H9 (cell line): ENCODE data around the gene AFG1L. TPM values are rescaled to one million over a fixed set of nuclear protein-coding genes. Genes with fewer than 3 reads are reported as not detected.
"Not testable (repeated sequence)": the region's sequence is repeated elsewhere in the genome, so short reads cannot be mapped to it uniquely, and the experiment has no call there.

ENCODE experiments used
- DNase-seq: peaks from one replicate; pipeline ENCODE4 v3.0.0-alpha.2; 2017
- H2AFZ ChIP-seq: one replicate; pipeline ENCODE4 v1.6.1; 2013; ENCODE audit warnings: mild to moderate bottlenecking, low read length, control low read depth, moderate library complexity
- H2AK5ac ChIP-seq: 2 replicates; pipeline ENCODE4 v1.6.1; 2013; ENCODE audit warnings: low read length, control low read depth, mixed read lengths; ENCODE audit not compliant: insufficient read length
- H2BK120ac ChIP-seq: one replicate; pipeline ENCODE4 v1.6.1; 2013; ENCODE audit warnings: low read depth, mild to moderate bottlenecking, low read length, control low read depth, inconsistent platforms; ENCODE audit not compliant: poor library complexity, severe bottlenecking
- H2BK12ac ChIP-seq: 2 replicates; pipeline ENCODE4 v1.6.1; 2013; ENCODE audit warnings: low read length, control low read depth, mixed read lengths, low read depth; ENCODE audit not compliant: insufficient read length
- H2BK15ac ChIP-seq: 2 replicates; pipeline ENCODE4 v1.6.1; 2013; ENCODE audit warnings: low read depth, low read length, control low read depth
- H2BK20ac ChIP-seq: one replicate; pipeline ENCODE4 v1.6.1; 2013; ENCODE audit warnings: low read depth, mild to moderate bottlenecking, low read length, control low read depth, inconsistent platforms; ENCODE audit not compliant: poor library complexity, severe bottlenecking
- H2BK5ac ChIP-seq: 2 replicates; pipeline ENCODE4 v1.6.1; 2013; ENCODE audit warnings: low read length, control low read depth, mixed read lengths; ENCODE audit not compliant: insufficient read length
- H3K14ac ChIP-seq: 2 replicates; pipeline ENCODE4 v1.6.1; 2013; ENCODE audit warnings: low read length, control low read depth; ENCODE audit not compliant: insufficient read depth
- H3K18ac ChIP-seq: 2 replicates; pipeline ENCODE4 v1.6.1; 2013; ENCODE audit warnings: low read depth, mild to moderate bottlenecking, mixed read lengths, low read length, control low read depth; ENCODE audit not compliant: insufficient read length
- H3K23ac ChIP-seq: 2 replicates; pipeline ENCODE4 v1.6.1; 2013; ENCODE audit warnings: low read length, control low read depth, mixed read lengths, low read depth; ENCODE audit not compliant: insufficient read length
- H3K23me2 ChIP-seq: 2 replicates; pipeline ENCODE4 v1.6.1; 2013; ENCODE audit warnings: low read depth, mild to moderate bottlenecking, mixed read lengths, low read length, control low read depth; ENCODE audit not compliant: insufficient read length, poor library complexity, severe bottlenecking
- H3K27ac ChIP-seq: 2 replicates; pipeline ENCODE4 v1.5.1; 2013; ENCODE audit warnings: low read length, control low read depth, mixed read lengths, low read depth; ENCODE audit not compliant: insufficient read length
- H3K27me3 ChIP-seq: 2 replicates; pipeline ENCODE4 v1.6.1; 2013; ENCODE audit warnings: low read length, control low read depth, inconsistent platforms; ENCODE audit not compliant: insufficient read depth
- H3K4ac ChIP-seq: 2 replicates; pipeline ENCODE4 v1.6.1; 2013; ENCODE audit warnings: low read depth, mild to moderate bottlenecking, control low read depth, inconsistent platforms, low read length, moderate library complexity
- H3K4me1 ChIP-seq: 2 replicates; pipeline ENCODE4 v1.6.1; 2013; ENCODE audit warnings: low read length, control low read depth, inconsistent platforms; ENCODE audit not compliant: insufficient read depth
- H3K4me2 ChIP-seq: 2 replicates; pipeline ENCODE4 v1.6.1; 2013; ENCODE audit warnings: low read length, control low read depth, mixed read lengths; ENCODE audit not compliant: insufficient read length, insufficient read depth
- H3K56ac ChIP-seq: 2 replicates; pipeline ENCODE4 v1.6.1; 2013; ENCODE audit warnings: low read depth, mild to moderate bottlenecking, mixed read lengths, low read length, control low read depth; ENCODE audit not compliant: insufficient read length
- H3K79me1 ChIP-seq: 2 replicates; pipeline ENCODE4 v1.6.1; 2013; ENCODE audit warnings: low read depth, mild to moderate bottlenecking, moderate library complexity, low read length, control low read depth, inconsistent platforms; ENCODE audit not compliant: insufficient read depth, poor library complexity, severe bottlenecking
- H3K79me2 ChIP-seq: 2 replicates; pipeline ENCODE4 v1.6.1; 2013; ENCODE audit warnings: low read length, control low read depth, inconsistent platforms; ENCODE audit not compliant: insufficient read depth
- H3K9ac ChIP-seq: 2 replicates; pipeline ENCODE4 v1.6.1; 2013; ENCODE audit warnings: low read length, control low read depth, mixed read lengths; ENCODE audit not compliant: insufficient read length; ENCODE audit errors: extremely low read depth
- H3K9me3 ChIP-seq: one replicate; pipeline ENCODE4 v1.6.1; 2013; ENCODE audit warnings: low read depth, low read length, inconsistent platforms; ENCODE audit not compliant: control insufficient read depth
- H3T11ph ChIP-seq: one replicate; pipeline ENCODE4 v1.6.1; 2013; ENCODE audit warnings: mild to moderate bottlenecking, low read length, control low read depth, inconsistent platforms
- H4K20me1 ChIP-seq: one replicate; pipeline ENCODE4 v1.6.1; 2013; ENCODE audit not compliant: control insufficient read depth, insufficient read length, insufficient read depth
- H4K5ac ChIP-seq: 2 replicates; pipeline ENCODE4 v1.6.1; 2013; ENCODE audit warnings: low read depth, mild to moderate bottlenecking, mixed read lengths, low read length, control low read depth; ENCODE audit not compliant: insufficient read length
- H4K8ac ChIP-seq: replicated peaks from 2 replicates; pipeline ENCODE4 v1.6.1; 2013; ENCODE audit warnings: low read length, control low read depth, mixed read lengths, low read depth; ENCODE audit not compliant: insufficient read length
- H4K91ac ChIP-seq: 2 replicates; pipeline ENCODE4 v1.6.1; 2013; ENCODE audit warnings: low read depth, mild to moderate bottlenecking, moderate library complexity, mixed read lengths, low read length, control low read depth; ENCODE audit not compliant: insufficient read length
- H3K27ac Mint-ChIP-seq, 3 experiments: 2 replicates in 2 of 3; 3 replicates in 1 of 3; pipeline ENCODE4 v1.8.0; 2020 to 2021; ENCODE audit warnings: mixed read lengths in 3 of 3, mild to moderate bottlenecking in 1 of 3, moderate library complexity in 1 of 3
- H3K27me3 Mint-ChIP-seq: 2 replicates; pipeline ENCODE4 v1.8.0; 2021; ENCODE audit warnings: low read depth, mild to moderate bottlenecking, moderate library complexity, mixed read lengths
- H3K36me3 Mint-ChIP-seq, 3 experiments: 2 replicates in 2 of 3; 3 replicates in 1 of 3; pipeline ENCODE4 v1.8.0; 2020 to 2021; ENCODE audit warnings: low read depth in 3 of 3, mixed read lengths in 3 of 3; ENCODE audit not compliant: insufficient read depth in 1 of 3
- H3K4me1 Mint-ChIP-seq, 2 experiments: 2 replicates each; pipeline ENCODE4 v1.8.0; 2020; ENCODE audit warnings: mixed read lengths in 2 of 2
- H3K4me3 Mint-ChIP-seq, 2 experiments: 2 replicates in 1 of 2; 3 replicates in 1 of 2; pipeline ENCODE4 v1.8.0; 2020 to 2021; ENCODE audit warnings: mild to moderate bottlenecking in 2 of 2, mixed read lengths in 2 of 2, moderate library complexity in 1 of 2
- H3K9me3 Mint-ChIP-seq, 2 experiments: 2 replicates in 1 of 2; 3 replicates in 1 of 2; pipeline ENCODE4 v1.8.0; 2020; ENCODE audit warnings: mild to moderate bottlenecking in 2 of 2, mixed read lengths in 2 of 2, moderate library complexity in 1 of 2
- CTCF ChIP-seq: fragments of 200-600 bp; sonication (generic); conservative IDR thresholded peaks from 3 replicates; pipeline ENCODE4 v1.8.0; 2021; ENCODE audit warnings: antibody characterized with exemption, mild to moderate bottlenecking
- WGBS: extraction: QIAGEN DNeasy Blood & Tissue Kit; methylation state at CpG from one replicate; pipeline ENCODE4 v1.1.7; 2013; ENCODE audit warnings: missing lambda C conversion rate, low lambda C conversion rate, mixed read lengths; ENCODE audit not compliant: insufficient read length; ENCODE audit errors: extremely low coverage; 5-methylcytosine and 5-hydroxymethylcytosine counted together
- total RNA-seq: library from RNA; stranded (reverse); gene quantifications from 2 replicates; pipeline ENCODE4 v1.2.1, GENCODE V29; 2021

Gene AFG1L
- total RNA-seq, 1 experiment from 2014 or later: 4.7 TPM

GRCh38 chr6:108323710-108324466 lies 29.0 kb downstream of the AFG1L start:
- Histone ChIP-seq H3K79me1 (no peaks in the 10 kb centered on the region), H3T11ph (no peak overlapping the region), H3K27ac (no peak overlapping the region), H2BK15ac (no peak overlapping the region), H3K9ac (no peak overlapping the region), H2BK120ac (no peak overlapping the region), H3K56ac (no peak overlapping the region), H2AFZ (no peak overlapping the region), H3K23me2 (no peaks in the 10 kb centered on the region), H4K5ac (no peak overlapping the region), H2BK5ac (no peak overlapping the region), H4K20me1 (no peaks in the 10 kb centered on the region), H4K91ac (no peak overlapping the region), H3K18ac (no peak overlapping the region), H3K14ac (no peak overlapping the region), H3K4ac (no peak overlapping the region), H3K4me2 (no peak overlapping the region), H3K23ac (no peak overlapping the region), H2BK20ac (no peak overlapping the region), H3K9me3 (no peaks in the 10 kb centered on the region), H3K79me2 (no peaks in the 10 kb centered on the region), H4K8ac (no peak overlapping the region), H2BK12ac (no peak overlapping the region), H2AK5ac (no peak overlapping the region), H3K4me1 (no peaks in the 10 kb centered on the region), H3K27me3 (no peaks in the 10 kb centered on the region)
- H3K27me3 Mint-ChIP-seq: no peaks in the 10 kb centered on the region
- no peaks in the 10 kb centered on the region for H3K9me3 Mint-ChIP-seq
- no peak overlapping the region; a peak in 1 of 7 replicates for H3K27ac Mint-ChIP-seq
- no peak for TF ChIP-seq CTCF
- no peak overlapping the region for H3K4me3 Mint-ChIP-seq
- peaks cover 0 to 15% (median 10%) of the 10 kb centered on the region in 3 experiments; a peak in 3 of 7 replicates for H3K36me3 Mint-ChIP-seq
- WGBS: no CpG with 5 or more reads among the region's 4 CpGs
- 0 out of 4 replicates have a peak, but pooled peaks cover 0 to 2% of the 10 kb centered on the region in 2 experiments for H3K4me1 Mint-ChIP-seq
- no peak for DNase-seq

- not testable (repeated sequence) for H2BK20ac ChIP-seq, H4K20me1 ChIP-seq, DNase-seq, H2BK12ac ChIP-seq, H3K23ac ChIP-seq, H2AK5ac ChIP-seq, H3K79me1 ChIP-seq, H3K18ac ChIP-seq, H3K14ac ChIP-seq, H2BK120ac ChIP-seq, H4K5ac ChIP-seq, H3K56ac ChIP-seq, H3K4me1 Mint-ChIP-seq, H3K9me3 Mint-ChIP-seq, H3T11ph ChIP-seq, H2BK5ac ChIP-seq, H4K8ac ChIP-seq, H2AFZ ChIP-seq, H3K27ac Mint-ChIP-seq, H4K91ac ChIP-seq, H3K9me3 ChIP-seq, H3K4ac ChIP-seq, H3K4me3 Mint-ChIP-seq, H3K4me1 ChIP-seq, H3K9ac ChIP-seq, H3K4me2 ChIP-seq, H2BK15ac ChIP-seq, H3K27me3 ChIP-seq, H3K27me3 Mint-ChIP-seq, H3K79me2 ChIP-seq, H3K23me2 ChIP-seq, H3K27ac ChIP-seq
- WGBS: no CpG with 5 or more reads among the region's 7 CpGs
- H3K36me3 Mint-ChIP-seq: peaks cover 0 to 15% (median 10%) of the 10 kb centered on the region in 3 experiments; a peak in 3 of 7 replicates
Observed at GRCh38 chr6:108330221-108330785, 35.4 kb downstream of the AFG1L start.
